Endothelial cell of umbilical vein (primary cell): ENCODE measurements around the gene KCTD21. TPM values are rescaled to one million over a fixed set of nuclear protein-coding genes. Genes with fewer than 3 reads are reported as not detected.

Experiments used
- Bru-seq: library from RNA; stranded (reverse); fragments of 400-500 nt; gene quantifications from one replicate; lab custom pipeline; 2021; lab: Mats Ljungman, UMichigan
- BruChase-seq, 2 experiments: library from RNA; stranded (reverse); fragments of 400-500 nt; gene quantifications; one replicate each; lab custom pipeline; 2021; lab: Mats Ljungman, UMichigan
- BruUV-seq: library from RNA; stranded (reverse); fragments of 400-500 nt; replicated peaks from 2 replicates; lab custom pipeline; 2021; lab: Mats Ljungman, UMichigan
- CTCF ChIA-PET: fragments of 300-600, 350-600 bp; sonication (Branson Sonifier 250); formaldehyde crosslinking; loops from one replicate; lab custom pipeline; 2021; ENCODE audit warnings: antibody characterized with exemption, inconsistent platforms; lab: Charles Lee
- POLR2A ChIA-PET: fragments of 300-600, 350-600 bp; sonication (Branson Sonifier 250); formaldehyde crosslinking; loops from one replicate; lab custom pipeline; 2021; ENCODE audit warnings: antibody characterized with exemption, inconsistent platforms; lab: Charles Lee
- DNase-seq: peaks from one replicate; pipeline ENCODE4 v3.0.0-alpha.2; 2011; ENCODE audit warnings: low read depth, low spot score
- FAIRE-seq: peaks from 2 replicates; lab custom pipeline; 2011; peaks lifted over from hg19 to GRCh38; lab: Jason Lieb, UNC
- H2AFZ ChIP-seq: 2 replicates; pipeline ENCODE4 v1.6.0; 2012; ENCODE audit warnings: low read depth, low read length, control low read depth, inconsistent platforms
- H3K27ac ChIP-seq: 2 replicates; pipeline ENCODE4 v1.5.1; 2011; ENCODE audit warnings: low read depth, mild to moderate bottlenecking, control low read depth, low read length, moderate library complexity; ENCODE audit not compliant: insufficient read depth
- H3K27me3 ChIP-seq, 2 experiments: 2 replicates each; pipeline versions ENCODE4 v1.6.0 to v1.6.1; 2011; ENCODE audit warnings: low read length in 2 of 2, mixed read lengths in 1 of 2; ENCODE audit not compliant: control insufficient read depth in 2 of 2, insufficient read depth in 2 of 2
- H3K36me3 ChIP-seq, 2 experiments: 2 replicates in 1 of 2; 3 replicates in 1 of 2; pipeline ENCODE4 v1.5.1; 2011; ENCODE audit warnings: low read length in 2 of 2, mild to moderate bottlenecking in 1 of 2, moderate library complexity in 1 of 2; ENCODE audit not compliant: control insufficient read depth in 2 of 2, insufficient read depth in 2 of 2; ENCODE audit errors: extremely low read depth in 1 of 2
- H3K4me1 ChIP-seq: 3 replicates; pipeline ENCODE4 v1.5.1; 2011; ENCODE audit warnings: mild to moderate bottlenecking, low read length; ENCODE audit not compliant: control insufficient read depth, insufficient read depth; ENCODE audit errors: extremely low read depth
- H3K4me2 ChIP-seq: 2 replicates; pipeline ENCODE4 v1.6.1; 2011; ENCODE audit warnings: low read length, control low read depth, mixed read lengths; ENCODE audit not compliant: insufficient read depth
- H3K4me3 ChIP-seq, 3 experiments: fragments of 200-600 bp in 1 of 3; sonication (generic), shearing (Covaris generic) in 1 of 3; replicated peaks in 1 of 3; 2 replicates each; pipeline ENCODE4 v1.5.1; 2011 to 2016; ENCODE audit warnings: control low read depth in 3 of 3, low read length in 3 of 3, mild to moderate bottlenecking in 2 of 3, inconsistent platforms in 1 of 3, low read depth in 1 of 3, moderate library complexity in 1 of 3; ENCODE audit not compliant: insufficient read depth in 1 of 3
- H3K79me2 ChIP-seq: 2 replicates; pipeline ENCODE4 v1.6.0; 2012; ENCODE audit warnings: low read length, inconsistent platforms; ENCODE audit not compliant: control insufficient read depth, insufficient read depth
- H3K9ac ChIP-seq: replicated peaks from 2 replicates; pipeline ENCODE3; 2011; ENCODE audit warnings: low read length, control low read depth; ENCODE audit not compliant: insufficient read depth; ENCODE audit errors: extremely low read depth
- H3K9me1 ChIP-seq: replicated peaks from 3 replicates; pipeline ENCODE4 v1.6.0; 2011; ENCODE audit warnings: mild to moderate bottlenecking, low read length; ENCODE audit not compliant: control insufficient read depth, insufficient read depth; ENCODE audit errors: extremely low read depth
- H3K9me3 ChIP-seq: replicated peaks from 2 replicates; pipeline ENCODE4 v1.5.1; 2012; ENCODE audit warnings: low read length, inconsistent platforms; ENCODE audit not compliant: control insufficient read depth, insufficient read depth
- H4K20me1 ChIP-seq: replicated peaks from 2 replicates; pipeline ENCODE3; 2011; ENCODE audit warnings: mild to moderate bottlenecking, low read length; ENCODE audit not compliant: control insufficient read depth, insufficient read depth; ENCODE audit errors: extremely low read depth
- FOS ChIP-seq: IDR thresholded peaks from 2 replicates; pipeline ENCODE4 v1.6.1; 2011; ENCODE audit warnings: mild to moderate bottlenecking, low read length, moderate library complexity, borderline replicate concordance; ENCODE audit not compliant: insufficient read depth
- GATA2 ChIP-seq: IDR thresholded peaks from 2 replicates; pipeline ENCODE4 v1.7.0; 2011; ENCODE audit warnings: low read depth, mild to moderate bottlenecking, moderate library complexity, mixed read lengths, low read length; ENCODE audit not compliant: insufficient read length, insufficient read depth
- JUN ChIP-seq: IDR thresholded peaks from 2 replicates; pipeline ENCODE4 v1.6.1; 2011; ENCODE audit warnings: borderline replicate concordance, low read depth; ENCODE audit not compliant: insufficient read length, insufficient read depth
- MYC ChIP-seq: IDR thresholded peaks from one replicate; pipeline ENCODE4 v1.6.1; 2011; ENCODE audit warnings: mild to moderate bottlenecking, low read depth, low read length
- POLR2A ChIP-seq: IDR thresholded peaks from 2 replicates; pipeline ENCODE4 v1.6.1; 2012; ENCODE audit warnings: low read depth, mild to moderate bottlenecking, control low read depth, low read length
- POLR2AphosphoS5 ChIP-seq: IDR thresholded peaks from 2 replicates; pipeline ENCODE4 v1.6.1; 2012; ENCODE audit warnings: low read depth, mild to moderate bottlenecking, control low read depth, low read length, moderate library complexity; ENCODE audit not compliant: insufficient read depth
- dilution Hi-C: fragments of 300-500 bp; cut with MboI; formaldehyde crosslinking; loops from one replicate; pipeline ENCODE4 v1.15.0; 2019; ENCODE audit warnings: low sequenced_read_pairs; ENCODE audit not compliant: extremely low pct_ligation_motif_present
- intact Hi-C: fragments of 100-400 bp; cut with micrococcal nuclease; formaldehyde crosslinking; loops from one replicate; pipeline ENCODE4 v1.10.0; 2022
- long read RNA-seq: library from polyadenylated mRNA; stranded (forward); transcript quantifications from one replicate; pipeline ENCODE4 v2.0.0, GENCODE V29; 2021
- polyA minus RNA-seq, 3 experiments: library from RNA; depleted of rRNA, polyadenylated mRNA; stranded (reverse); fragments of >200 nt; gene quantifications; 1 replicate in 1 of 3; 2 replicates in 2 of 3; pipeline ENCODE4 v1.2.3, GENCODE V29; 2011
- polyA plus RNA-seq, 4 experiments: library from polyadenylated mRNA; depleted of rRNA in 3 of 4; stranded (reverse) in 3 of 4; unstranded in 1 of 4; fragments of >200 nt; gene quantifications; 2 replicates each; pipeline versions ENCODE4 v1.2.1 to v1.2.3, GENCODE V29; 2011 to 2012; ENCODE audit warnings: missing spikeins in 1 of 4
- total RNA-seq: library from RNA; stranded (reverse); gene quantifications from 2 replicates; pipeline ENCODE4 v1.2.3, GENCODE V29; 2021
- TF ChIP-seq, protein P1 (sequence below), 2 donors: IDR thresholded peaks; 1 replicate in 1 of 2; 2 replicates in 1 of 2; pipeline ENCODE4 v1.5.1; 2011; ENCODE audit warnings: low read length in 2 of 2, mild to moderate bottlenecking in 2 of 2, moderate library complexity in 2 of 2, control low read depth in 1 of 2, inconsistent platforms in 1 of 2, low read depth in 1 of 2; ENCODE audit not compliant: insufficient read depth in 1 of 2; ENCODE audit errors: extremely low read depth in 1 of 2

KCTD21 gene, protein sequence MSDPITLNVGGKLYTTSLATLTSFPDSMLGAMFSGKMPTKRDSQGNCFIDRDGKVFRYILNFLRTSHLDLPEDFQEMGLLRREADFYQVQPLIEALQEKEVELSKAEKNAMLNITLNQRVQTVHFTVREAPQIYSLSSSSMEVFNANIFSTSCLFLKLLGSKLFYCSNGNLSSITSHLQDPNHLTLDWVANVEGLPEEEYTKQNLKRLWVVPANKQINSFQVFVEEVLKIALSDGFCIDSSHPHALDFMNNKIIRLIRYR
- total RNA-seq (8.5 and 9.5 TPM in 2 replicates), polyA plus RNA-seq (11.9 and 16.0 TPM in 2 replicates), polyA minus RNA-seq (32.9 and 37.1 TPM in 2 replicates), Bru-seq, nascent RNA (percentile 63 among the genes with signal in this experiment), BruChase-seq, experiment 1, labeled RNA remaining after a 6-hour chase (percentile 61 among the genes with signal in this experiment), BruChase-seq, experiment 2, labeled RNA remaining after a 2-hour chase (percentile 68 among the genes with signal in this experiment)
- 12.0 and 13.0 TPM in 2 replicates for polyA plus RNA-seq (2011; cell fraction: cytosol; rRNA removed)
- polyA plus RNA-seq (2011; cell fraction: nucleus; rRNA removed), result 7.3 and 8.5 TPM in 2 replicates
- 9.8 and 10.6 TPM in 2 replicates for polyA plus RNA-seq (2012)
- polyA minus RNA-seq (2011; cell fraction: cytosol; rRNA and poly(A)+ RNA removed), result 1.1 TPM
- polyA minus RNA-seq (2011; cell fraction: nucleus; rRNA and poly(A)+ RNA removed), result 5.8 and 6.3 TPM in 2 replicates
- long read RNA-seq, partial matches to known transcripts, result 1 of 9 reads
- long read RNA-seq, other reads (novel, unspliced or antisense), result 6 of 9 reads

DNA sequence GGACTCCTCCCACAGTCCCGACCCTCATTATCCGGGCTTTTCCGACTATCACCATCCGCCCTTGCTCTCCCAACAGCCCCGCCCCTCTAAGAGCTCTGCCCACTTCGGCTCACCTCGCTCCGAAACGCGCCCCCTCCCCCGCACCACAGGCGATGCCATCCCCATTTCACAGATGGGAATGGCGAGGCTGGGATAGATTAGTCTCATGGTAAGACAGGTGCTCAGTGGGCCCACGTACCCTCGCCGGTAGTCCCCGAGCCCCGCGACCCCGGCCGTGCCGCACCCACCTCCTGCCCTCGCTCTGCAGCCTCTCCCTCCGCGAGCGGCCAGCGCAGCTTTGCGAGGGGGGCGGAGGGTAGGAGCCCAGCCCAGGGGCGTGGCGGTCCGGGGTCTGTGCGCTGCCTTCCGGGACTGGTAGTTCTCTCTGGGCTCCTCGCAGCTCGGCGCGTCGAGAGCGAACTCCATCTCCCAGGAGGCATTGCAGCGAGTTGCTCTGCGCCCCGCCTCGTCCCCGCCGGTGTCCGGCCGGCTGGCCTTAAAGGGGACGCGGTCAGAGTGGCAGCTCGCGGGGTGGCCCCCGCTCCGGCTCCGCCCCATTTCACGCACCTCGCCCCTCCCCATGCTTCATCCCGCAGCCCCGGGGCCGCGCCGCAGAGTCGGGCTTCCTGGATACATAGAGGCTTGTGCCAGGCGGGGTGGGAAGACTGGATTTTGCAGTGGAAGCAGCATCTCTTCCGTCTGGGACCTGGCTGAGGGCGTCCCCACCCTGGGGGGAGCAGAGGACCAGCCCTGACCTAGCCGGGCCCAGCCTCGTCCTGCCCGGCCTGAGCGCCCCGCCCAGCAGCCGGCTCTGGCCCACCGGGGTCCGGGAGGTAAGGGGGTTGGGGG lies at the start of gene KCTD21, which contains the start of gene USP35:
Gene KCTD21 (minus strand): TSS at position 341 of the 888 bp plus-strand sequence. CDS start 14,072 bp downstream, outside the sequence.
Gene USP35 (plus strand): TSS at position 634 of the 888 bp plus-strand sequence. CDS start 7,327 bp downstream, outside the sequence.
- BruUV-seq, result no TSS peak
- CTCF ChIA-PET, result interaction anchor here (0.6 to 3.0 kb wide), 8 partner anchors 11 to 376 kb away, joined by 3 to 15 read pairs (median 4); partner anchors contain the start of gene ALG8
- POLR2A ChIA-PET, result interaction anchor here (0.9 to 1.5 kb wide), 3 partner anchors 49 to 230 kb away, joined by 3 to 5 read pairs (median 3); partner anchors contain the start of gene ALG8
- Histone ChIP-seq H3K9me1 (no peaks in the 10 kb centered on the region), H3K27me3 (no peaks in the 10 kb centered on the region), H3K36me3 (no peaks in the 10 kb centered on the region), H4K20me1 (no peaks in the 10 kb centered on the region), H3K9ac (peak within 1 kb of the TSS; percentile 59), H3K79me2 (peaks cover 31% of the 10 kb centered on the region), H3K4me2 (peak within 1 kb of the TSS; percentile 88), H3K27ac (peak within 1 kb of the TSS; percentile 14), H3K4me1 (peaks cover 40% of the 10 kb centered on the region), H3K9me3 (no peaks in the 10 kb centered on the region), H3K4me3 (peak within 1 kb of the TSS; percentile 68 to 81 (median 71)), H2AFZ (peak within 1 kb of the TSS; percentile 96)
- TF ChIP-seq POLR2A (peak; percentile 90), POLR2AphosphoS5 (peak; percentile 75), MYC (no peak), GATA2 (no peak), FOS (peak; percentile 7), JUN (no peak)
- TF ChIP-seq, protein P1, sequence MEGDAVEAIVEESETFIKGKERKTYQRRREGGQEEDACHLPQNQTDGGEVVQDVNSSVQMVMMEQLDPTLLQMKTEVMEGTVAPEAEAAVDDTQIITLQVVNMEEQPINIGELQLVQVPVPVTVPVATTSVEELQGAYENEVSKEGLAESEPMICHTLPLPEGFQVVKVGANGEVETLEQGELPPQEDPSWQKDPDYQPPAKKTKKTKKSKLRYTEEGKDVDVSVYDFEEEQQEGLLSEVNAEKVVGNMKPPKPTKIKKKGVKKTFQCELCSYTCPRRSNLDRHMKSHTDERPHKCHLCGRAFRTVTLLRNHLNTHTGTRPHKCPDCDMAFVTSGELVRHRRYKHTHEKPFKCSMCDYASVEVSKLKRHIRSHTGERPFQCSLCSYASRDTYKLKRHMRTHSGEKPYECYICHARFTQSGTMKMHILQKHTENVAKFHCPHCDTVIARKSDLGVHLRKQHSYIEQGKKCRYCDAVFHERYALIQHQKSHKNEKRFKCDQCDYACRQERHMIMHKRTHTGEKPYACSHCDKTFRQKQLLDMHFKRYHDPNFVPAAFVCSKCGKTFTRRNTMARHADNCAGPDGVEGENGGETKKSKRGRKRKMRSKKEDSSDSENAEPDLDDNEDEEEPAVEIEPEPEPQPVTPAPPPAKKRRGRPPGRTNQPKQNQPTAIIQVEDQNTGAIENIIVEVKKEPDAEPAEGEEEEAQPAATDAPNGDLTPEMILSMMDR (IDR thresholded peaks at IDR 0.05; ENCODE audit: extremely low read depth in 1 of 2, insufficient read depth in 1 of 2, low read depth in 1 of 2, low read length in 2 of 2), result no peak
- peak; percentile 98 for DNase-seq
- dilution Hi-C loops, result no loop called here
- peak; percentile 100 for FAIRE-seq
- intact Hi-C loops, result loop anchor here (1.0 to 2.0 kb wide), 5 partner anchors 49 to 368 kb away; partner anchors contain the start of genes ALG8, GAB2, NDUFC2 and RSF1
